ENCODE results near the gene CREG2.

DNA sequence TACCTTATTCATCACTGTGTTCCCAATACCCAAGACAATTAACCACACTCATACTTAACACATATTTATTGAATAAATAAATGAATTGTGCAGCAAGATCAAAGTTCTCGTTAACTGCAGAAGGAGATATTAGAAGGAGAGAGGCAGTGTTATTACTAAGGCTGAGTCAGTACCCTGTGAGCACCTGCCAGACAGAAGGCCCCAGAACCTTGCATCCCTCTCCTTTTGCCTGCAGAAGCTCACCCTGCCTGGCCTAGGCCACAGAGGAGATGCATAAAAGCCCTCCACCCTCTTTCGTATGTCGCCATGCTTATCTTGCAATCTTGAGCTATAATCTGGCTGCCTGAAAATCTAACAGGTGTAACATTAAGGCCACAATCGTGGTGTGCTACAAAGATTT is 58.3 kb downstream of the CREG2 start:
- TF ChIP-seq, protein P1, sequence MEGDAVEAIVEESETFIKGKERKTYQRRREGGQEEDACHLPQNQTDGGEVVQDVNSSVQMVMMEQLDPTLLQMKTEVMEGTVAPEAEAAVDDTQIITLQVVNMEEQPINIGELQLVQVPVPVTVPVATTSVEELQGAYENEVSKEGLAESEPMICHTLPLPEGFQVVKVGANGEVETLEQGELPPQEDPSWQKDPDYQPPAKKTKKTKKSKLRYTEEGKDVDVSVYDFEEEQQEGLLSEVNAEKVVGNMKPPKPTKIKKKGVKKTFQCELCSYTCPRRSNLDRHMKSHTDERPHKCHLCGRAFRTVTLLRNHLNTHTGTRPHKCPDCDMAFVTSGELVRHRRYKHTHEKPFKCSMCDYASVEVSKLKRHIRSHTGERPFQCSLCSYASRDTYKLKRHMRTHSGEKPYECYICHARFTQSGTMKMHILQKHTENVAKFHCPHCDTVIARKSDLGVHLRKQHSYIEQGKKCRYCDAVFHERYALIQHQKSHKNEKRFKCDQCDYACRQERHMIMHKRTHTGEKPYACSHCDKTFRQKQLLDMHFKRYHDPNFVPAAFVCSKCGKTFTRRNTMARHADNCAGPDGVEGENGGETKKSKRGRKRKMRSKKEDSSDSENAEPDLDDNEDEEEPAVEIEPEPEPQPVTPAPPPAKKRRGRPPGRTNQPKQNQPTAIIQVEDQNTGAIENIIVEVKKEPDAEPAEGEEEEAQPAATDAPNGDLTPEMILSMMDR (IDR thresholded peaks at IDR 0.05) = no peak
- no peak for TF ChIP-seq SIN3A (IDR thresholded peaks at IDR 0.05; ENCODE audit: borderline replicate concordance, insufficient read depth, low read depth, low read length)
- TF ChIP-seq POLR2AphosphoS5 (IDR thresholded peaks at IDR 0.05; ENCODE audit: low read depth, low read length) = no peak
- TF ChIP-seq, protein P2, sequence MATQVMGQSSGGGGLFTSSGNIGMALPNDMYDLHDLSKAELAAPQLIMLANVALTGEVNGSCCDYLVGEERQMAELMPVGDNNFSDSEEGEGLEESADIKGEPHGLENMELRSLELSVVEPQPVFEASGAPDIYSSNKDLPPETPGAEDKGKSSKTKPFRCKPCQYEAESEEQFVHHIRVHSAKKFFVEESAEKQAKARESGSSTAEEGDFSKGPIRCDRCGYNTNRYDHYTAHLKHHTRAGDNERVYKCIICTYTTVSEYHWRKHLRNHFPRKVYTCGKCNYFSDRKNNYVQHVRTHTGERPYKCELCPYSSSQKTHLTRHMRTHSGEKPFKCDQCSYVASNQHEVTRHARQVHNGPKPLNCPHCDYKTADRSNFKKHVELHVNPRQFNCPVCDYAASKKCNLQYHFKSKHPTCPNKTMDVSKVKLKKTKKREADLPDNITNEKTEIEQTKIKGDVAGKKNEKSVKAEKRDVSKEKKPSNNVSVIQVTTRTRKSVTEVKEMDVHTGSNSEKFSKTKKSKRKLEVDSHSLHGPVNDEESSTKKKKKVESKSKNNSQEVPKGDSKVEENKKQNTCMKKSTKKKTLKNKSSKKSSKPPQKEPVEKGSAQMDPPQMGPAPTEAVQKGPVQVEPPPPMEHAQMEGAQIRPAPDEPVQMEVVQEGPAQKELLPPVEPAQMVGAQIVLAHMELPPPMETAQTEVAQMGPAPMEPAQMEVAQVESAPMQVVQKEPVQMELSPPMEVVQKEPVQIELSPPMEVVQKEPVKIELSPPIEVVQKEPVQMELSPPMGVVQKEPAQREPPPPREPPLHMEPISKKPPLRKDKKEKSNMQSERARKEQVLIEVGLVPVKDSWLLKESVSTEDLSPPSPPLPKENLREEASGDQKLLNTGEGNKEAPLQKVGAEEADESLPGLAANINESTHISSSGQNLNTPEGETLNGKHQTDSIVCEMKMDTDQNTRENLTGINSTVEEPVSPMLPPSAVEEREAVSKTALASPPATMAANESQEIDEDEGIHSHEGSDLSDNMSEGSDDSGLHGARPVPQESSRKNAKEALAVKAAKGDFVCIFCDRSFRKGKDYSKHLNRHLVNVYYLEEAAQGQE (IDR thresholded peaks at IDR 0.05; ENCODE audit: insufficient read depth in 1 of 2, low read depth in 2 of 2, low read length in 1 of 2) = no peak
